Measurements from ENCODE around the gene UBR3.

Gene UBR3

GRCh38 chr2:170012773-170013172 lies 185.5 kb downstream of the UBR3 start:
- no peak overlapping the region for H3K27ac ChIP-seq
- peaks cover 8% of the 10 kb centered on the region for H3K36me3 ChIP-seq
- TF ChIP-seq CTCF (IDR thresholded peaks at IDR 0.05), result no peak
- H3K4me1 ChIP-seq (ENCODE audit: control insufficient read depth in 1 of 2, insufficient read depth in 1 of 2, low read depth in 1 of 2, low read length in 1 of 2), result peaks cover 7 to 14% of the 10 kb centered on the region in 2 experiments
- no peak overlapping the region for H3K4me3 ChIP-seq (ENCODE audit: low read depth in 1 of 2, low read length in 1 of 2)
- H3K9me3 ChIP-seq, result no peaks in the 10 kb centered on the region
- no peaks in the 10 kb centered on the region for H3K27me3 ChIP-seq

- Histone ChIP-seq H3K36me3 (peaks cover 5% of the 10 kb centered on the region), H3K27ac (no peak overlapping the region), H3K27me3 (no peaks in the 10 kb centered on the region), H3K4me3 (ENCODE audit: low read depth in 1 of 2, low read length in 1 of 2) (no peak overlapping the region), H3K4me1 (ENCODE audit: control insufficient read depth in 1 of 2, insufficient read depth in 1 of 2, low read depth in 1 of 2, low read length in 1 of 2) (peaks cover 7 to 14% of the 10 kb centered on the region in 2 experiments), H3K9me3 (no peaks in the 10 kb centered on the region)
- TF ChIP-seq CTCF (IDR thresholded peaks at IDR 0.05), result no peak
Measured at GRCh38 chr2:170013802-170014551, 186.7 kb downstream of the UBR3 start.

GRCh38 chr2:170014769-170015168 lies 187.5 kb downstream of the UBR3 start:
- Histone ChIP-seq H3K4me1 (ENCODE audit: control insufficient read depth in 1 of 2, insufficient read depth in 1 of 2, low read depth in 1 of 2, low read length in 1 of 2) (peaks cover 7 to 14% of the 10 kb centered on the region in 2 experiments), H3K36me3 (peaks cover 5% of the 10 kb centered on the region), H3K27me3 (no peaks in the 10 kb centered on the region), H3K27ac (no peak overlapping the region), H3K4me3 (ENCODE audit: low read depth in 1 of 2, low read length in 1 of 2) (no peak overlapping the region), H3K9me3 (no peaks in the 10 kb centered on the region)
- no peak for TF ChIP-seq CTCF (IDR thresholded peaks at IDR 0.05)

DNA sequence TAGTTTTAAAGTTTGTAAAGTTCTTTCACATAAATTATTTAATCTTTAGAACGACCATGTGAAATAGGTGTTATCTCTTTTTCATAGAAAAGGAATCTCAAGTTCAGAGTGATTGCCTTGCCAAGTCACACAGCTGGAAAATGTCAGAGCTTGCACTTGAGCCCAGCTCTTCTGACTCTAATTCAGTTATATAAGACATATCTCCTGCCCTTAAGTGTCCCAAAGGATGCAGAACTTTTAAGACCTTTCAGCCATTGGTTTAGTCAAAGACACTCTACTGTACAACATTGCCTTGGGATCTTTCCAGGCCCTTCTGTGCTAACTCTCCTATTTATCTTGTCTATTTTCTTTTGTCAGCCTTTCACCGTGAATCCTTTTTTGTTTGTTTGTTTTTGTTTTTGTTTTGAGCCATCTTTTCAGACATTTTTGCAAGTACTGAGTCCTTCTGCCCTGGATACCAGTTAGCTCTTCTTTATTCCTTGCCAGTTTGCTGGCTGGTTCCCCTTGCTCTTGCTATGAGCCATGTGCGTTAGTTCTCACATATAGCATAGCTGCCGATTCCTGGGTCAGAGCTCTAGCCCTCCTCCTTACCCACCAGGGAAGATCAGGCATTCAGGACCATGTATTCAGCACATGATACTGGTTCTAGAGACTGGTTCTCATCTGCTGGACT lies 190.7 kb downstream of the UBR3 start:
- Histone ChIP-seq H3K27me3 (no peaks in the 10 kb centered on the region), H3K4me1 (ENCODE audit: control insufficient read depth in 1 of 2, insufficient read depth in 1 of 2, low read depth in 1 of 2, low read length in 1 of 2) (peaks cover 7 to 14% of the 10 kb centered on the region in 2 experiments), H3K36me3 (no peaks in the 10 kb centered on the region), H3K4me3 (ENCODE audit: low read depth in 1 of 2, low read length in 1 of 2) (no peak overlapping the region), H3K27ac (no peak overlapping the region), H3K9me3 (no peaks in the 10 kb centered on the region)
- TF ChIP-seq CTCF (IDR thresholded peaks at IDR 0.05), result no peak

DNA sequence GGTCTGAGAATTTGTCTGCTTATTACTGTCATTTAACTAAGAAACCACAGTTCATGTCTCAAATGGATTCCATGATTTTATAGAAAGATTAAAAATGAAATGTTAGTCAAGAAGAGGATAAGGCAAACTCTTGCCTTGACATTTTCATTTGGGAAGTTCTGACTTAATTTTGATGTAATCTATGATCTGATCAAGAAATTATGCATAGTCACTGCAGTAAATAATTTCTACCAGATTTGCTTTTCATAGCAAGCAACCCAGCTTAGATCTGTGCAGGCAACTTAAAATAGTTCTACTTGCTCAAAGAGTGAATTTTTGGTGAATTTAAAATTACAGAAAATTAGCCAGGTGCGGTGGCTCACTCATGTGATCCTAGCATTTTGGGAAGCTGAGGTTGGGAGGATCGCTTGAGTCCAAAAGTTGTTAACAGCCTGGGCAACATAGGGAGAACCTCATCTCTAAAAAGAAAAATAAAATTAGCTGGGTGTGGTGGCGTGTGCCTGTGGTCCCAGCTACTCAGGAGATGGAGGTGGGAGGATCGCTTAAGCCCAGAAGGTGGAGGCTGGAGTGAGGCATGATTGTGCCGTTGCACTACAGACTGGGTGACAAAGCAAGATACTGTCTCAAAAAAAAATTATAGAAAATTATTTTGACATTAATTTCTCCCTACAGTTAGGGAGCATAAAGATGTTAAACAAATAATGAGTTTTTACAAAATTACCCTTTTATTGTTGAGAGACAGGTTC lies 192.0 kb downstream of the UBR3 start:
- H3K4me1 ChIP-seq (ENCODE audit: control insufficient read depth in 1 of 2, insufficient read depth in 1 of 2, low read depth in 1 of 2, low read length in 1 of 2), result peaks cover 7 to 14% of the 10 kb centered on the region in 2 experiments
- no peak for TF ChIP-seq CTCF (IDR thresholded peaks at IDR 0.05)

More for the DNA sequence above, 192.0 kb downstream of the UBR3 start:
- Histone ChIP-seq H3K27ac (no peak overlapping the region), H3K9me3 (no peaks in the 10 kb centered on the region), H3K27me3 (no peaks in the 10 kb centered on the region), H3K4me3 (ENCODE audit: low read depth in 1 of 2, low read length in 1 of 2) (no peak overlapping the region), H3K36me3 (no peaks in the 10 kb centered on the region)

Measured in neutrophil (primary cell).